Fibroblast of skin of left biceps (primary cell): ENCODE measurements around the gene CNGA3.

Experiments used
- DNase-seq, 2 experiments: peaks; one replicate each; pipeline ENCODE4 v3.0.0-alpha.2; 2013; ENCODE audit warnings: low read depth in 2 of 2

The CNGA3 gene

GRCh38 chr2:98376996-98377395, 30.7 kb downstream of the CNGA3 start:
- no peak for DNase-seq

GRCh38 chr2:98377544-98377943, 31.3 kb downstream of the CNGA3 start:
- DNase-seq, result no peak

- no peak for DNase-seq
Observed at GRCh38 chr2:98378196-98378595, 31.9 kb downstream of the CNGA3 start.

GRCh38 chr2:98378901-98379300, 32.6 kb downstream of the CNGA3 start:
- no peak for DNase-seq

- no peak for DNase-seq
Observed at GRCh38 chr2:98379311-98380202, 33.3 kb downstream of the CNGA3 start.

- no peak for DNase-seq
Observed at GRCh38 chr2:98380203-98380535, 33.9 kb downstream of the CNGA3 start.

GRCh38 chr2:98381494-98381893, 35.2 kb downstream of the CNGA3 start:
- no peak for DNase-seq

GRCh38 chr2:98382086-98382485, 35.8 kb downstream of the CNGA3 start:
- DNase-seq, result no peak

GRCh38 chr2:98382739-98383138, 36.5 kb downstream of the CNGA3 start:
- no peak for DNase-seq

GRCh38 chr2:98383166-98383565, 36.9 kb downstream of the CNGA3 start:
- DNase-seq, result no peak

- DNase-seq, result peak; percentile 21 to 28
Observed at GRCh38 chr2:98385050-98385699, 38.9 kb downstream of the CNGA3 start.

- DNase-seq, result no peak
Observed at GRCh38 chr2:98387478-98387877, 41.2 kb downstream of the CNGA3 start.

- no peak for DNase-seq
Observed at GRCh38 chr2:98388081-98388480, 41.8 kb downstream of the CNGA3 start.

- no peak for DNase-seq
Observed at GRCh38 chr2:98388601-98389250, 42.5 kb downstream of the CNGA3 start.

GRCh38 chr2:98389251-98389605, 43.0 kb downstream of the CNGA3 start:
- no peak for DNase-seq

GRCh38 chr2:98390571-98391476, 44.6 kb downstream of the CNGA3 start:
- DNase-seq, result no peak

GRCh38 chr2:98391581-98392270, 45.5 kb downstream of the CNGA3 start:
- DNase-seq, result no peak

GRCh38 chr2:98393354-98393753, 47.1 kb downstream of the CNGA3 start:
- no peak for DNase-seq

GRCh38 chr2:98394595-98395153, 48.4 kb downstream of the CNGA3 start:
- DNase-seq, result no peak

GRCh38 chr2:98395977-98396376, 49.7 kb downstream of the CNGA3 start:
- no peak for DNase-seq
